Measurements from ENCODE around the gene ITGB3.

ITGB3 gene

DNA sequence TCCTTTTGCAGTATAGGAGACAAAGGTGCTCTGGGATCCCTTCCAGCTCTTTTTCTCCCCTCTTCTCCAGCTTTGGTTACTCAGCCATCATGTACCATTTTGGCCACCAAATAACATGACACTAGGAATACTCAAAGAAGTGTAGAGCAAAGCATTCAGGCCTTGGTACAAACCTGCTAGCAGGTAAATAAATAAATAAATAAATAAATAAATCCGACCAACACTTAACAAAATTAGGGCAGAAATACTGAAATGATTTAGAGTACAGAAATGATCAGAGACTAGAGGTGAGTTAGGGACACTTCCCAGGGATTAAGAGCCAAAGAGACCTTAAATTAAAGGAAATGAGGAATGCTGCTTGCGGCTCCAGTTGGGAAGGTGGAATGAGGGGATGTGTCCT is 17.7 kb upstream of the ITGB3 start:
- DNase-seq (no peak), ATAC-seq (ENCODE audit: insufficient read depth, low read depth) (no peak)
- no peaks in the 10 kb centered on the region for H4K20me1 ChIP-seq (ENCODE audit: insufficient read depth, low read length)
- H3K4me3 ChIP-seq (ENCODE audit: low read depth in 1 of 2, low read length in 2 of 2): no peak overlapping the region
- TF ChIP-seq, protein P1, sequence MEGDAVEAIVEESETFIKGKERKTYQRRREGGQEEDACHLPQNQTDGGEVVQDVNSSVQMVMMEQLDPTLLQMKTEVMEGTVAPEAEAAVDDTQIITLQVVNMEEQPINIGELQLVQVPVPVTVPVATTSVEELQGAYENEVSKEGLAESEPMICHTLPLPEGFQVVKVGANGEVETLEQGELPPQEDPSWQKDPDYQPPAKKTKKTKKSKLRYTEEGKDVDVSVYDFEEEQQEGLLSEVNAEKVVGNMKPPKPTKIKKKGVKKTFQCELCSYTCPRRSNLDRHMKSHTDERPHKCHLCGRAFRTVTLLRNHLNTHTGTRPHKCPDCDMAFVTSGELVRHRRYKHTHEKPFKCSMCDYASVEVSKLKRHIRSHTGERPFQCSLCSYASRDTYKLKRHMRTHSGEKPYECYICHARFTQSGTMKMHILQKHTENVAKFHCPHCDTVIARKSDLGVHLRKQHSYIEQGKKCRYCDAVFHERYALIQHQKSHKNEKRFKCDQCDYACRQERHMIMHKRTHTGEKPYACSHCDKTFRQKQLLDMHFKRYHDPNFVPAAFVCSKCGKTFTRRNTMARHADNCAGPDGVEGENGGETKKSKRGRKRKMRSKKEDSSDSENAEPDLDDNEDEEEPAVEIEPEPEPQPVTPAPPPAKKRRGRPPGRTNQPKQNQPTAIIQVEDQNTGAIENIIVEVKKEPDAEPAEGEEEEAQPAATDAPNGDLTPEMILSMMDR (IDR thresholded peaks at IDR 0.05; ENCODE audit: borderline replicate concordance, extremely low read depth, low read length, poor library complexity, severe bottlenecking): no peak
- no peaks in the 10 kb centered on the region for H3K4me1 ChIP-seq (ENCODE audit: insufficient read depth, low read length)
- no peak overlapping the region for H3K9ac ChIP-seq (ENCODE audit: low read depth, low read length)
- H2AFZ ChIP-seq (ENCODE audit: low read depth, low read length): no peak overlapping the region
- no peaks in the 10 kb centered on the region for H3K27me3 ChIP-seq (ENCODE audit: insufficient read depth, low read length, poor library complexity)
- no peaks in the 10 kb centered on the region for H3K79me2 ChIP-seq (ENCODE audit: insufficient read depth, low read length)
- H3K27ac ChIP-seq (ENCODE audit: low read length): no peak overlapping the region
- peaks cover 13% of the 10 kb centered on the region for H3K9me3 ChIP-seq (ENCODE audit: insufficient read depth, low read length, severe bottlenecking)
- no peaks in the 10 kb centered on the region for H3K36me3 ChIP-seq (ENCODE audit: insufficient read depth, low read length)
- no peak overlapping the region for H3K4me2 ChIP-seq (ENCODE audit: insufficient read depth, low read length)

DNA sequence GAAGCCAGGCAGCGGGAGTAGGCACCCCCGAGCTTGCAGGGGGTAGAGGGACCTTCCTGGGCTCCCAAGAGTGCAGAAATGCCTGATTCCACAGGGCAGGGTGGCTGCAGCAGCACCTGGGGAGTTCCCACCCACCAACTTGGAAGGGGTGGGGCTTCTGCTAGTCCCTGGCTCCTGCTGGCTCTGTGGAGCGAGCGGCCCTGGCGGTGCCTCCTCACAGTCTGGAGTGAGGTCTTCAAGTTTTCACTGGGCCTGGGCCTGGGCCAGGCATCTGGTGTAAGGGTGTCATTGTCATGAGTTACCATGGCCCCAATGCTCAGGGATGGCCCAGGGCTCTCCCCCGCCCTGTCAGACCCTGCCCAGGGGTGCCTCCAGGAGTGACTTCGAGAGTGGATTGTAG is 15.8 kb upstream of the ITGB3 start:
- H4K20me1 ChIP-seq (ENCODE audit: insufficient read depth, low read length): no peaks in the 10 kb centered on the region
- peaks cover 13% of the 10 kb centered on the region for H3K9me3 ChIP-seq (ENCODE audit: insufficient read depth, low read length, severe bottlenecking)
- H3K27me3 ChIP-seq (ENCODE audit: insufficient read depth, low read length, poor library complexity): no peaks in the 10 kb centered on the region
- no peaks in the 10 kb centered on the region for H3K79me2 ChIP-seq (ENCODE audit: insufficient read depth, low read length)
- TF ChIP-seq, protein P1 (IDR thresholded peaks at IDR 0.05; ENCODE audit: borderline replicate concordance, extremely low read depth, low read length, poor library complexity, severe bottlenecking): no peak
- TF ChIP-seq EZH2 (IDR thresholded peaks at IDR 0.05; ENCODE audit: borderline replicate concordance, low read depth, low read length, severe bottlenecking): no peak
- H2AFZ ChIP-seq (ENCODE audit: low read depth, low read length): no peak overlapping the region
- no peaks in the 10 kb centered on the region for H3K4me1 ChIP-seq (ENCODE audit: insufficient read depth, low read length)
- ATAC-seq (ENCODE audit: insufficient read depth, low read depth) (no peak), DNase-seq (no peak)
- no peak overlapping the region for H3K4me3 ChIP-seq (ENCODE audit: low read depth in 1 of 2, low read length in 2 of 2)
- H3K27ac ChIP-seq (ENCODE audit: low read length): no peak overlapping the region
- no peak overlapping the region for H3K9ac ChIP-seq (ENCODE audit: low read depth, low read length)
- H3K36me3 ChIP-seq (ENCODE audit: insufficient read depth, low read length): no peaks in the 10 kb centered on the region
- no peak overlapping the region for H3K4me2 ChIP-seq (ENCODE audit: insufficient read depth, low read length)

DNA sequence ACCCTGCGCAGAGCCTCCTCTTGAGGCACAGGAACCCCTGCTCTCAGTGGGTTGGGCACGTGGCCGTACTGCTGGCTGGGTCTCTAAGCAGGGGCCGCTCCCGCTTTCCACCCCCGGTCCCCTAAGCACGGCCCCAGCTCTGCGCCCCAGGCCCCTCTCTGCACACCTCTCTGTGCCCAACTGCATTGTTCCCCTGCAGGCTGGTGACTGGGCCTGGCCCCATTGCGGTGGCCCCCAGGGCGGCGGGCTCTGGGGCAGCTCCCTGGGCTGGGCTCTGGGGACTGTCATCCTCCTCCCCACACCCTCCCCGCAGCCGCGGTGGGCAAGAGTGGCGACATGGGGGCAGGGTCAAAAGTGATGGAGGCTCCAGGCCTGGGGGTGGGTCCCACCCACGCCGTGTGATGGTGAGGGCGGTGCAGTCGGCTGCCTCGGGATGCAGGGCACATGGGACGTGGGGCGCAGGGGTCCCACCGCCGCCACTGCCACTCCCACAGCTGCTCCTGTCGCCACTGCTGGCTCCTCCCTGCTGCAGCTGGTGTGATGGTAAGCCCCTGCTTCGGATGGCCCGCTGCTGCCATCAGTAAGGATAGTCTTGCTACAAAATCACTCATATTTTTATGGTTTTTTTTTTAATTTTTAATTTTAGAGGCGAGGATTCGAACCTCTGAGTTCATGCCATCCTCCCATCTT is 15.2 kb upstream of the ITGB3 start:
- peaks cover 13% of the 10 kb centered on the region for H3K9me3 ChIP-seq (ENCODE audit: insufficient read depth, low read length, severe bottlenecking)
- no peaks in the 10 kb centered on the region for H3K36me3 ChIP-seq (ENCODE audit: insufficient read depth, low read length)
- no peaks in the 10 kb centered on the region for H3K27me3 ChIP-seq (ENCODE audit: insufficient read depth, low read length, poor library complexity)
- no peak for TF ChIP-seq EZH2 (IDR thresholded peaks at IDR 0.05; ENCODE audit: borderline replicate concordance, low read depth, low read length, severe bottlenecking)
- TF ChIP-seq, protein P1 (IDR thresholded peaks at IDR 0.05; ENCODE audit: borderline replicate concordance, extremely low read depth, low read length, poor library complexity, severe bottlenecking): no peak
- H3K9ac ChIP-seq (ENCODE audit: low read depth, low read length): no peak overlapping the region
- no peak for DNase-seq
- H3K4me2 ChIP-seq (ENCODE audit: insufficient read depth, low read length): no peak overlapping the region
- H3K79me2 ChIP-seq (ENCODE audit: insufficient read depth, low read length): no peaks in the 10 kb centered on the region
- no peak for ATAC-seq (ENCODE audit: insufficient read depth, low read depth)
- H3K4me3 ChIP-seq (ENCODE audit: low read depth in 1 of 2, low read length in 2 of 2): no peak overlapping the region
- H3K27ac ChIP-seq (ENCODE audit: low read length): no peak overlapping the region
- H4K20me1 ChIP-seq (ENCODE audit: insufficient read depth, low read length): no peaks in the 10 kb centered on the region
- no peak overlapping the region for H2AFZ ChIP-seq (ENCODE audit: low read depth, low read length)
- H3K4me1 ChIP-seq (ENCODE audit: insufficient read depth, low read length): no peaks in the 10 kb centered on the region

DNA sequence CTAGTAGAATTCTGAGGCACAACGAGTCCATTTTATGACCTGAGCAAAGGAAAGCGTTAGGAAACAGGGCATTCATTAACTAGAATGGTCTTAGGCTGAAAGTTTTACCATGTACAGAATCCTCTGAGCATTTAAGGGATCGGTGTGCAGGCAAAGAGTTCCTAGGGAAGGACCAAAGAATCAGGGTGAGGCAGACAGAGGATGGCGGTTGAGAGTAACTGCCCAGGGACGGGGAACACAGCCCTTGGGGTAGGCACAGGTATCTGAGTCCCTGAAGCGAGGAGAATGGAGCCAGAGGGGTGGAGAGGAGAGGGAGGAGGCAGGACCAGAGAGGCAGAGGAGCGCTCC is 14.0 kb upstream of the ITGB3 start:
- no peak overlapping the region for H2AFZ ChIP-seq (ENCODE audit: low read depth, low read length)
- no peak overlapping the region for H3K4me3 ChIP-seq (ENCODE audit: low read depth in 1 of 2, low read length in 2 of 2)
- peaks cover 13% of the 10 kb centered on the region for H3K9me3 ChIP-seq (ENCODE audit: insufficient read depth, low read length, severe bottlenecking)
- H4K20me1 ChIP-seq (ENCODE audit: insufficient read depth, low read length): no peaks in the 10 kb centered on the region
- no peaks in the 10 kb centered on the region for H3K27me3 ChIP-seq (ENCODE audit: insufficient read depth, low read length, poor library complexity)
- DNase-seq (no peak), ATAC-seq (ENCODE audit: insufficient read depth, low read depth) (no peak)
- no peak overlapping the region for H3K4me2 ChIP-seq (ENCODE audit: insufficient read depth, low read length)
- no peak overlapping the region for H3K9ac ChIP-seq (ENCODE audit: low read depth, low read length)
- no peak for TF ChIP-seq EZH2 (IDR thresholded peaks at IDR 0.05; ENCODE audit: borderline replicate concordance, low read depth, low read length, severe bottlenecking)
- TF ChIP-seq, protein P1 (IDR thresholded peaks at IDR 0.05; ENCODE audit: borderline replicate concordance, extremely low read depth, low read length, poor library complexity, severe bottlenecking): no peak
- no peaks in the 10 kb centered on the region for H3K79me2 ChIP-seq (ENCODE audit: insufficient read depth, low read length)
- H3K36me3 ChIP-seq (ENCODE audit: insufficient read depth, low read length): no peaks in the 10 kb centered on the region
- H3K27ac ChIP-seq (ENCODE audit: low read length): no peak overlapping the region
- no peaks in the 10 kb centered on the region for H3K4me1 ChIP-seq (ENCODE audit: insufficient read depth, low read length)
